A673 (cell line): Measurements from ENCODE around the gene COL5A1. TPM values are rescaled to one million over a fixed set of nuclear protein-coding genes. Genes with fewer than 3 reads are reported as not detected.

Experiments
- BruUV-seq: library from RNA; stranded (reverse); fragments of 400-500 nt; replicated peaks from 2 replicates; lab custom pipeline; 2021; lab: Mats Ljungman, UMichigan
- CTCF ChIA-PET: fragments of 300-600 bp; sonication (Branson Sonifier 250); formaldehyde crosslinking; loops from one replicate; lab custom pipeline; 2022; ENCODE audit warnings: antibody characterized with exemption; lab: Charles Lee
- POLR2A ChIA-PET: fragments of 300-600 bp; sonication (Branson Sonifier 250); formaldehyde crosslinking; loops from one replicate; lab custom pipeline; 2022; ENCODE audit warnings: antibody characterized with exemption; ENCODE audit not compliant: low non-redundant PET; lab: Charles Lee
- DNase-seq: peaks from one replicate; pipeline ENCODE4 v3.0.0-alpha.2; 2015; ENCODE audit warnings: low spot score
- H3K27ac ChIP-seq: fragments of 200-600 bp; sonication (generic); 2 replicates; pipeline ENCODE4 v1.5.1; 2016; ENCODE audit warnings: mixed run types, low read depth, mild to moderate bottlenecking, mixed read lengths, antibody characterized with exemption, low read length; ENCODE audit not compliant: poor library complexity, severe bottlenecking
- H3K27me3 ChIP-seq: fragments of 200-600 bp; sonication (generic); replicated peaks from 2 replicates; pipeline ENCODE4 v1.6.1; 2017; ENCODE audit warnings: mixed run types, low read depth, mild to moderate bottlenecking, mixed read lengths, antibody characterized with exemption, low read length; ENCODE audit not compliant: insufficient read depth, poor library complexity
- H3K36me3 ChIP-seq: fragments of 200-600 bp; sonication (generic); 2 replicates; pipeline ENCODE4 v1.6.1; 2016; ENCODE audit warnings: mixed run types, mild to moderate bottlenecking, mixed read lengths, antibody characterized with exemption, low read length; ENCODE audit not compliant: insufficient read depth, poor library complexity, severe bottlenecking
- H3K4me1 ChIP-seq: fragments of 200-600 bp; sonication (generic); 2 replicates; pipeline ENCODE4 v1.6.1; 2017; ENCODE audit warnings: mixed run types, mild to moderate bottlenecking, mixed read lengths, antibody characterized with exemption, low read length; ENCODE audit not compliant: insufficient read depth, poor library complexity, severe bottlenecking
- H3K4me3 ChIP-seq: fragments of 200-600 bp; sonication (generic); 2 replicates; pipeline ENCODE4 v1.5.1; 2016; ENCODE audit warnings: low read depth, mixed run types, mild to moderate bottlenecking, mixed read lengths, low read length; ENCODE audit not compliant: poor library complexity, severe bottlenecking
- H3K9me3 ChIP-seq: fragments of 200-600 bp; sonication (generic); 2 replicates; pipeline ENCODE4 v1.6.1; 2016; ENCODE audit warnings: mixed run types, low read depth, mild to moderate bottlenecking, mixed read lengths, antibody characterized with exemption, low read length; ENCODE audit not compliant: poor library complexity, severe bottlenecking
- CTCF ChIP-seq: fragments of 300-800, 200-600 bp; sonication (generic); conservative IDR thresholded peaks from 2 replicates; pipeline ENCODE4 v1.5.1; 2017; ENCODE audit warnings: low read depth, mild to moderate bottlenecking, antibody characterized with exemption, low read length, moderate library complexity, mixed read lengths
- EZH2 ChIP-seq: fragments of 200-600 bp; sonication (generic); IDR thresholded peaks from 2 replicates; pipeline ENCODE4 v1.6.1; 2017; ENCODE audit warnings: borderline replicate concordance, low read depth, mild to moderate bottlenecking, mixed read lengths, antibody characterized with exemption, low read length; ENCODE audit not compliant: poor library complexity, severe bottlenecking
- intact Hi-C: fragments of 100-400 bp; cut with micrococcal nuclease; formaldehyde crosslinking; loops from one replicate; pipeline ENCODE4 v1.10.0; 2022; ENCODE audit not compliant: unreplicated experiment
- total RNA-seq: library from RNA; stranded (reverse); gene quantifications from 2 replicates; pipeline ENCODE4 v1.2.3, GENCODE V29; 2021

Gene COL5A1
- total RNA-seq, 1 experiment from 2014 or later = 33.6 TPM

- no peak for TF ChIP-seq EZH2
- TF ChIP-seq CTCF = no peak
- H3K4me1 ChIP-seq = no peaks in the 10 kb centered on the region
- no peaks in the 10 kb centered on the region for H3K27me3 ChIP-seq
- BruUV-seq = no TSS peak
- H3K9me3 ChIP-seq = no peaks in the 10 kb centered on the region
- intact Hi-C loops = no loop called here
- CTCF ChIA-PET = no interaction called here
- no peak overlapping the region for H3K27ac ChIP-seq
- DNase-seq = no peak
- no peaks in the 10 kb centered on the region for H3K36me3 ChIP-seq
- POLR2A ChIA-PET = no interaction called here
- no peak overlapping the region for H3K4me3 ChIP-seq
Observed at GRCh38 chr9:134827993-134828392, 186.4 kb downstream of the COL5A1 start.

- ChIA-PET CTCF (no interaction called here), POLR2A (no interaction called here)
- no peaks in the 10 kb centered on the region for H3K36me3 ChIP-seq
- no peak for DNase-seq
- H3K4me3 ChIP-seq = no peak overlapping the region
- BruUV-seq = no TSS peak
- H3K4me1 ChIP-seq = no peaks in the 10 kb centered on the region
- intact Hi-C loops = no loop called here
- H3K9me3 ChIP-seq = no peaks in the 10 kb centered on the region
- no peak overlapping the region for H3K27ac ChIP-seq
- no peaks in the 10 kb centered on the region for H3K27me3 ChIP-seq
- no peak for TF ChIP-seq EZH2
- no peak for TF ChIP-seq CTCF
Observed at GRCh38 chr9:134828892-134829291, 187.3 kb downstream of the COL5A1 start.

- Histone ChIP-seq H3K4me3 (no peak overlapping the region), H3K27me3 (no peaks in the 10 kb centered on the region), H3K9me3 (no peaks in the 10 kb centered on the region), H3K4me1 (no peaks in the 10 kb centered on the region), H3K27ac (no peak overlapping the region), H3K36me3 (no peaks in the 10 kb centered on the region)
- no TSS peak for BruUV-seq
- CTCF ChIA-PET = no interaction called here
- POLR2A ChIA-PET = no interaction called here
- intact Hi-C loops = no loop called here
- TF ChIP-seq EZH2 (no peak), CTCF (no peak)
- DNase-seq = no peak
Observed at GRCh38 chr9:134829356-134829937, 187.8 kb downstream of the COL5A1 start.
